ENCODE measurements around the gene BAIAP3.

- TF ChIP-seq CTCF (IDR thresholded peaks at IDR 0.05; ENCODE audit: low read depth, low read length, poor library complexity, severe bottlenecking) (no peak), EZH2phosphoT487 (IDR thresholded peaks at IDR 0.05; ENCODE audit: borderline replicate concordance, low read length) (no peak)
These were observed 5.6 kb downstream of the BAIAP3 start for GRCh38 chr16:1338855-1339675.

Measured in DOHH2 (cell line).